ENCODE measurements around the gene LHX5. TPM values are rescaled to one million over a fixed set of nuclear protein-coding genes. Genes with fewer than 3 reads are reported as not detected.

LHX5 gene
- total RNA-seq (not detected), polyA plus RNA-seq (not detected)
- long read RNA-seq, donor 1, result 0 reads
- long read RNA-seq, donor 2, result 0 reads
- long read RNA-seq, donor 3, result 0 reads

GRCh38 chr12:113471619-113472171 is at the start of gene LHX5:
Gene LHX5 (minus strand): TSS chr12:113471871. CDS start chr12:113471498, 373 bp downstream.
- H3K36me3 ChIP-seq, result no peaks in the 10 kb centered on the region
- intact Hi-C loops (cut with DNase I), result no loop called here
- WGBS, 3 donors, result 1% methylated on average over 36 to 43 of the region's 43 CpGs
- no peak within 1 kb of the TSS for H3K4me3 ChIP-seq
- no peaks in the 10 kb centered on the region for H3K27me3 ChIP-seq
- TF ChIP-seq POLR2A (IDR thresholded peaks at IDR 0.05) (no peak), CTCF (IDR thresholded peaks at IDR 0.05) (no peak), EP300 (IDR thresholded peaks at IDR 0.05) (no peak)
- no peak within 1 kb of the TSS for H3K27ac ChIP-seq
- H3K4me1 ChIP-seq (ENCODE audit: insufficient read depth), result peaks cover 4% of the 10 kb centered on the region
- DNase-seq, result no peak
- H3K9me3 ChIP-seq, result no peaks in the 10 kb centered on the region

- Histone ChIP-seq H3K36me3 (no peaks in the 10 kb centered on the region), H3K9me3 (peaks cover 0 to 7% of the 10 kb centered on the region in 2 donors), H3K4me3 (no peak overlapping the region), H3K27me3 (no peaks in the 10 kb centered on the region), H3K27ac (no peak overlapping the region), H3K4me1 (ENCODE audit: insufficient read depth) (no peaks in the 10 kb centered on the region)
- intact Hi-C loops (cut with DNase I), result no loop called here
- 2 to 3% (median 3%) methylated on average over 39 to 40 of the region's 40 CpGs for WGBS, 3 donors
- TF ChIP-seq CTCF (IDR thresholded peaks at IDR 0.05) (no peak), EP300 (IDR thresholded peaks at IDR 0.05) (no peak), POLR2A (IDR thresholded peaks at IDR 0.05) (no peak)
- DNase-seq, result no peak
Observed at GRCh38 chr12:113519464-113520307, 48.0 kb upstream of the LHX5 start.

GRCh38 chr12:113515082-113515856 is 43.6 kb upstream of the LHX5 start:
- peaks cover 0 to 7% of the 10 kb centered on the region in 2 donors for H3K9me3 ChIP-seq
- TF ChIP-seq POLR2A (IDR thresholded peaks at IDR 0.05), result no peak
- TF ChIP-seq EP300 (IDR thresholded peaks at IDR 0.05), result no peak
- no peak for TF ChIP-seq CTCF (IDR thresholded peaks at IDR 0.05)
- no peaks in the 10 kb centered on the region for H3K27me3 ChIP-seq
- 1% methylated on average over 31 of the region's 31 CpGs for WGBS, 3 donors
- no peak for DNase-seq
- intact Hi-C loops (cut with DNase I), result no loop called here
- no peak overlapping the region for H3K4me3 ChIP-seq
- H3K27ac ChIP-seq, result no peak overlapping the region
- H3K4me1 ChIP-seq (ENCODE audit: insufficient read depth), result no peaks in the 10 kb centered on the region
- H3K36me3 ChIP-seq, result no peaks in the 10 kb centered on the region

- WGBS, 3 donors, result 37 to 42% (median 39%) methylated on average over 8 of the region's 8 CpGs
- no peak overlapping the region for H3K27ac ChIP-seq
- H3K4me1 ChIP-seq (ENCODE audit: insufficient read depth), result no peaks in the 10 kb centered on the region
- DNase-seq, result no peak
- intact Hi-C loops (cut with DNase I), result no loop called here
- H3K9me3 ChIP-seq, result peaks cover 0 to 7% of the 10 kb centered on the region in 2 donors
- no peak overlapping the region for H3K4me3 ChIP-seq
- no peaks in the 10 kb centered on the region for H3K36me3 ChIP-seq
- TF ChIP-seq CTCF (IDR thresholded peaks at IDR 0.05) (no peak), POLR2A (IDR thresholded peaks at IDR 0.05) (no peak), EP300 (IDR thresholded peaks at IDR 0.05) (no peak)
- no peaks in the 10 kb centered on the region for H3K27me3 ChIP-seq
Observed at GRCh38 chr12:113514602-113515001, 42.9 kb upstream of the LHX5 start.

All from ovary (tissue), 10 donors.